HepG2 (cell line): ENCODE results near the gene C11orf68. TPM values are rescaled to one million over a fixed set of nuclear protein-coding genes. Genes with fewer than 3 reads are reported as not detected.

Experiments used
- DNMT3B ChIP-seq: conservative IDR thresholded peaks from 2 replicates; pipeline ENCODE4 v1.6.1; 2016; ENCODE audit warnings: missing biosample characterization, control low read depth
- DPF2 ChIP-seq: sonication (generic); formaldehyde crosslinking; IDR thresholded peaks from 2 replicates; pipeline ENCODE4 v1.4.0; 2020; ENCODE audit warnings: mild to moderate bottlenecking, low read depth, missing genetic modification reagents, borderline replicate concordance
- ERF ChIP-seq: IDR thresholded peaks from 2 replicates; pipeline ENCODE4 v1.6.1; 2018; ENCODE audit warnings: missing biosample characterization, missing genetic modification reagents
- JDP2 ChIP-seq: sonication (generic); formaldehyde crosslinking; IDR thresholded peaks from 2 replicates; pipeline ENCODE4 v1.8.1; 2022; ENCODE audit warnings: missing genetic modification reagents, borderline replicate concordance
- NCOR1 ChIP-seq: fragments of 200-600 bp; sonication (generic); IDR thresholded peaks from 2 replicates; pipeline ENCODE4 v1.7.0; 2017; ENCODE audit warnings: antibody characterized with exemption, low read length, borderline replicate concordance
- PHF8 ChIP-seq: sonication (generic); formaldehyde crosslinking; IDR thresholded peaks from 2 replicates; pipeline ENCODE4 v1.5.0; 2020; ENCODE audit warnings: missing genetic modification reagents
- SMAD3 ChIP-seq: sonication (generic); formaldehyde crosslinking; IDR thresholded peaks from 2 replicates; pipeline ENCODE4 v1.4.0; 2020; ENCODE audit warnings: missing genetic modification reagents
- USF2 ChIP-seq, 2 experiments: sonication (generic) in 1 of 2; formaldehyde crosslinking in 1 of 2; IDR thresholded peaks; 2 replicates each; pipeline versions ENCODE4 v1.5.1 to v1.6.1; 2011 to 2020; ENCODE audit warnings: borderline replicate concordance in 1 of 2, low read depth in 1 of 2, low read length in 1 of 2, mild to moderate bottlenecking in 1 of 2, missing genetic modification reagents in 1 of 2, moderate library complexity in 1 of 2
- ZNF280D ChIP-seq: sonication (generic); formaldehyde crosslinking; IDR thresholded peaks from 2 replicates; pipeline ENCODE4 v1.5.1; 2020; ENCODE audit warnings: mild to moderate bottlenecking, missing genetic modification reagents
- ZNF672 ChIP-seq: sonication (generic); formaldehyde crosslinking; IDR thresholded peaks from 2 replicates; pipeline ENCODE4 v1.8.1; 2022; ENCODE audit warnings: missing genetic modification reagents
- ZNF782 ChIP-seq: sonication (generic); formaldehyde crosslinking; IDR thresholded peaks from 2 replicates; pipeline ENCODE4 v1.4.0; 2020; ENCODE audit warnings: missing genetic modification reagents, mild to moderate bottlenecking, borderline replicate concordance
- polyA plus RNA-seq, 8 experiments: library from polyadenylated mRNA; depleted of rRNA in 3 of 8; stranded (reverse) in 7 of 8; unstranded in 1 of 8; fragments of >200 nt; fragmentation: Illumina TruSeq in 4 of 8; extraction: Trizol in 4 of 8; gene quantifications; 2 replicates each; pipeline versions ENCODE4 v1.2.1 to v1.2.3, GENCODE V29; 2011 to 2016; ENCODE audit warnings: low read depth in 4 of 8, missing spikeins in 1 of 8, mixed read lengths in 1 of 8; ENCODE audit not compliant: insufficient read depth in 1 of 8
- total RNA-seq, 5 experiments: library from RNA; depleted of rRNA; stranded (reverse); fragments of >200 nt; fragmentation: Illumina TruSeq; extraction: Trizol; gene quantifications; 2 replicates each; pipeline ENCODE4 v1.2.3, GENCODE V29; 2016; ENCODE audit warnings: low read depth in 1 of 5
- TF ChIP-seq, protein P1 (sequence below): sonication (generic); formaldehyde crosslinking; IDR thresholded peaks from 2 replicates; pipeline ENCODE4 v1.4.0; 2020; ENCODE audit warnings: missing genetic modification reagents, borderline replicate concordance
- TF ChIP-seq, protein P2 (sequence below): sonication (generic); formaldehyde crosslinking; IDR thresholded peaks from 2 replicates; pipeline ENCODE4 v1.5.0; 2020; ENCODE audit warnings: mild to moderate bottlenecking, missing genetic modification reagents
- TF ChIP-seq, protein P3 (sequence below): sonication (generic); formaldehyde crosslinking; IDR thresholded peaks from 2 replicates; pipeline ENCODE4 v1.4.0; 2020; ENCODE audit warnings: missing genetic modification reagents
- TF ChIP-seq, protein P4 (sequence below): sonication (generic); formaldehyde crosslinking; IDR thresholded peaks from 2 replicates; pipeline ENCODE4 v1.5.0; 2020; ENCODE audit warnings: missing genetic modification reagents

C11orf68 gene
- total and polyA plus RNA-seq, 2 of the 13 experiments (the other 11 are each of a cell fraction or from before 2014, with no cell fraction given) = 8.4 to 28.3 TPM

DNA sequence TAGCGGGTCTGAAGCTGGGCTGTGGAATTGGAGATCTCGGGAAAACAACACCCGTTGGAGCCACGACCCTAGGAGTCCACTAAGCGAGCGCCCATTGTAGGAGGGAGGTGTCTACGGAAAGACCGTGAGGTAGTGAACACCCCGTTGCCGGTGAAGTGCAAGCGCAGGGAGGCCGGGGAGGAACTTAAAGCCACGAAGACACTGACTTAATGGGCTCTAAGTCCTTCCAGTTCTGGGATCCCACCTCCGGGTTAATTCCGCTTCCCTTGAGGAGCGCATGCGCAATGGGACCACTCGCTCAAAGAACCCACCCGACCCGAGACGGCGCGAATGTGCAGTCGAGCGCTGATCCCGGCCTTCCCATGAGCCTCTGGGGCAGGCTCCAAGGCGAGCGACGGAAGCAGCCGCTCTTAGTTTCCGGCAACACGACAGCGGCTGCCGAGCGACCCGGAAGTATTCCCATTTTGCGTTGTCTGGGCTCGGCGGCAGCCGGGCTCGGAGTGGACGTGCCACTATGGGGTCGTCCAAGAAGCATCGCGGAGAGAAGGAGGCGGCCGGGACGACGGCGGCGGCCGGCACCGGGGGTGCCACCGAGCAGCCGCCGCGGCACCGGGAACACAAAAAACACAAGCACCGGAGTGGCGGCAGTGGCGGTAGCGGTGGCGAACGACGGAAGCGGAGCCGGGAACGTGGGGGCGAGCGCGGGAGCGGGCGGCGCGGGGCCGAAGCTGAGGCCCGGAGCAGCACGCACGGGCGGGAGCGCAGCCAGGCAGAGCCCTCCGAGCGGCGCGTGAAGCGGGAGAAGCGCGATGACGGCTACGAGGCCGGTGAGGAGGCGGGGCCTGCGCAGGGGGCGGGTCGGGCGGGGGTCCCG, 42.6 kb upstream of the C11orf68 start, which contains the start of gene SART1 (continued):
- TF ChIP-seq, protein P1, sequence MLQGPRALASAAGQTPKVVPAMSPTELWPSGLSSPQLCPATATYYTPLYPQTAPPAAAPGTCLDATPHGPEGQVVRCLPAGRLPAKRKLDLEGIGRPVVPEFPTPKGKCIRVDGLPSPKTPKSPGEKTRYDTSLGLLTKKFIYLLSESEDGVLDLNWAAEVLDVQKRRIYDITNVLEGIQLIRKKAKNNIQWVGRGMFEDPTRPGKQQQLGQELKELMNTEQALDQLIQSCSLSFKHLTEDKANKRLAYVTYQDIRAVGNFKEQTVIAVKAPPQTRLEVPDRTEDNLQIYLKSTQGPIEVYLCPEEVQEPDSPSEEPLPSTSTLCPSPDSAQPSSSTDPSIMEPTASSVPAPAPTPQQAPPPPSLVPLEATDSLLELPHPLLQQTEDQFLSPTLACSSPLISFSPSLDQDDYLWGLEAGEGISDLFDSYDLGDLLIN = no peak
- TF ChIP-seq PHF8 (peak; percentile 82), DPF2 (CRISPR knock-in tag) (no peak), USF2 (IDR thresholded peaks at IDR 0.05; ENCODE audit: low read depth, low read length) (no peak), USF2 (CRISPR knock-in tag; IDR thresholded peaks at IDR 0.05; ENCODE audit: borderline replicate concordance) (no peak), SMAD3 (peak; percentile 75; the same call in 1 of the 2 replicates), ZNF782 (CRISPR knock-in tag) (no peak), ZNF280D (no peak), JDP2 (CRISPR knock-in tag) (no peak), NCOR1 (no peak), DNMT3B (CRISPR knock-in tag) (0 out of 2 replicates have a peak, but pooled peaks have one; percentile 30), ZNF672 (CRISPR knock-in tag) (no peak), ERF (CRISPR knock-in tag) (peak; percentile 56)
- TF ChIP-seq, protein P2, sequence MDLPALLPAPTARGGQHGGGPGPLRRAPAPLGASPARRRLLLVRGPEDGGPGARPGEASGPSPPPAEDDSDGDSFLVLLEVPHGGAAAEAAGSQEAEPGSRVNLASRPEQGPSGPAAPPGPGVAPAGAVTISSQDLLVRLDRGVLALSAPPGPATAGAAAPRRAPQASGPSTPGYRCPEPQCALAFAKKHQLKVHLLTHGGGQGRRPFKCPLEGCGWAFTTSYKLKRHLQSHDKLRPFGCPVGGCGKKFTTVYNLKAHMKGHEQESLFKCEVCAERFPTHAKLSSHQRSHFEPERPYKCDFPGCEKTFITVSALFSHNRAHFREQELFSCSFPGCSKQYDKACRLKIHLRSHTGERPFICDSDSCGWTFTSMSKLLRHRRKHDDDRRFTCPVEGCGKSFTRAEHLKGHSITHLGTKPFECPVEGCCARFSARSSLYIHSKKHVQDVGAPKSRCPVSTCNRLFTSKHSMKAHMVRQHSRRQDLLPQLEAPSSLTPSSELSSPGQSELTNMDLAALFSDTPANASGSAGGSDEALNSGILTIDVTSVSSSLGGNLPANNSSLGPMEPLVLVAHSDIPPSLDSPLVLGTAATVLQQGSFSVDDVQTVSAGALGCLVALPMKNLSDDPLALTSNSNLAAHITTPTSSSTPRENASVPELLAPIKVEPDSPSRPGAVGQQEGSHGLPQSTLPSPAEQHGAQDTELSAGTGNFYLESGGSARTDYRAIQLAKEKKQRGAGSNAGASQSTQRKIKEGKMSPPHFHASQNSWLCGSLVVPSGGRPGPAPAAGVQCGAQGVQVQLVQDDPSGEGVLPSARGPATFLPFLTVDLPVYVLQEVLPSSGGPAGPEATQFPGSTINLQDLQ (CRISPR knock-in tag) = no peak
- TF ChIP-seq, protein P3, sequence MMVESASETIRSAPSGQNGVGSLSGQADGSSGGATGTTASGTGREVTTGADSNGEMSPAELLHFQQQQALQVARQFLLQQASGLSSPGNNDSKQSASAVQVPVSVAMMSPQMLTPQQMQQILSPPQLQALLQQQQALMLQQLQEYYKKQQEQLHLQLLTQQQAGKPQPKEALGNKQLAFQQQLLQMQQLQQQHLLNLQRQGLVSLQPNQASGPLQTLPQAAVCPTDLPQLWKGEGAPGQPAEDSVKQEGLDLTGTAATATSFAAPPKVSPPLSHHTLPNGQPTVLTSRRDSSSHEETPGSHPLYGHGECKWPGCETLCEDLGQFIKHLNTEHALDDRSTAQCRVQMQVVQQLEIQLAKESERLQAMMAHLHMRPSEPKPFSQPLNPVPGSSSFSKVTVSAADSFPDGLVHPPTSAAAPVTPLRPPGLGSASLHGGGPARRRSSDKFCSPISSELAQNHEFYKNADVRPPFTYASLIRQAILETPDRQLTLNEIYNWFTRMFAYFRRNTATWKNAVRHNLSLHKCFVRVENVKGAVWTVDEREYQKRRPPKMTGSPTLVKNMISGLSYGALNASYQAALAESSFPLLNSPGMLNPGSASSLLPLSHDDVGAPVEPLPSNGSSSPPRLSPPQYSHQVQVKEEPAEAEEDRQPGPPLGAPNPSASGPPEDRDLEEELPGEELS = no peak; the same call in 1 of the 2 replicates
- TF ChIP-seq, protein P4, sequence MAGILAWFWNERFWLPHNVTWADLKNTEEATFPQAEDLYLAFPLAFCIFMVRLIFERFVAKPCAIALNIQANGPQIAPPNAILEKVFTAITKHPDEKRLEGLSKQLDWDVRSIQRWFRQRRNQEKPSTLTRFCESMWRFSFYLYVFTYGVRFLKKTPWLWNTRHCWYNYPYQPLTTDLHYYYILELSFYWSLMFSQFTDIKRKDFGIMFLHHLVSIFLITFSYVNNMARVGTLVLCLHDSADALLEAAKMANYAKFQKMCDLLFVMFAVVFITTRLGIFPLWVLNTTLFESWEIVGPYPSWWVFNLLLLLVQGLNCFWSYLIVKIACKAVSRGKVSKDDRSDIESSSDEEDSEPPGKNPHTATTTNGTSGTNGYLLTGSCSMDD (CRISPR knock-in tag) = no peak
